Measurements from ENCODE around the gene TBATA. TPM values are rescaled to one million over a fixed set of nuclear protein-coding genes. Genes with fewer than 3 reads are reported as not detected.
A peak's percentile ranks its signal among the peaks of the same experiment; 100 is the strongest.

Gene TBATA
- total and polyA plus RNA-seq, 2 of the 8 experiments (the other 6 are each of a cell fraction or from before 2014, with no cell fraction given), result not detected

DNA sequence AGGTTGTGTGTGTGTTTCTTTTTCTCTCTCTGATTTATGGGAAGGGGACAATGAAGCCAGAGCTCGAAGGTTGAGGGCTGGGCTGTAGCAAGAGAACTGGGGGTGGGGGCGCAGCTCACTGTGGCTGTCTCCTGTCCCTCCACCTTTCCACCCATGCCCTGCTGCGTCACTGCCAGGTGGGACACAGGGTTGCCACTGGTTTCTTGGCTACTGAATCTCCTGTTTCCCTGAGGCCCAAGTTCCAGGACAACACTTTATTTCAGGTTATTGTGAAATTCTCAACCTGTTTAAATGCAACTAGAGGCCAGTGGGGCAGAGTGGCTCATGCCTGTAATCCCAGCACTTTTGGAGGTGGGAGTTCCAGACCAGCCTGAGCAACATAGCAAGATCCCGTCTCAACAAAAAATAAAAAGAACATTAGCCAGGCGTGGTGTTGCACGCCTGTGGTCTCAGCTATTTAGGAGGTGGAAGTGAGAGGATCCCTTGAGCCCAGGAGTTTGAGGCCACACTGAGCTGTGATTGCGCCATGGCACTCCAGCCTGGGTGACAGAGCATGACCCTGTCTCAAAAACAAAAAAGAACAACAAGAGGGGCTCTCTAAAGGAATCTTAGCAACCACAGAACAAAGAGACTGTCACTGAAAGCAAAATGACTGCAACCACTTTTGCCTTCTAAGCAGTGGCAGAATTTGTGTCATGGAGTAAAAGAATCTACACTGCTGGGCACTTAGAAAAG is 22.6 kb downstream of the TBATA start:
- CTCF ChIA-PET (ENCODE audit: partially characterized antibody), result interaction anchor here (1.1 to 2.7 kb wide), 4 partner anchors 9 to 116 kb away, joined by 3 to 11 read pairs (median 4); no protein-coding TSS in a partner anchor
- H3K18ac ChIP-seq (ENCODE audit: extremely low read depth, low read length), result no peak overlapping the region
- TF ChIP-seq TAF7 (optimal IDR thresholded peaks at IDR 0.05; ENCODE audit: borderline replicate concordance, low read depth, low read length) (no peak), SRF (IDR thresholded peaks at IDR 0.05; ENCODE audit: low read depth, low read length) (no peak), HDAC6 (IDR thresholded peaks at IDR 0.05; ENCODE audit: low read depth, low read length) (no peak), EZH2 (IDR thresholded peaks at IDR 0.05; ENCODE audit: low read depth, low read length, severe bottlenecking) (no peak), JUND (IDR thresholded peaks at IDR 0.05; ENCODE audit: low read length) (no peak), SP1 (IDR thresholded peaks at IDR 0.05; ENCODE audit: low read depth, low read length) (no peak), CTBP2 (IDR thresholded peaks at IDR 0.05; ENCODE audit: borderline replicate concordance, insufficient read depth, insufficient read length, low read length) (no peak), EP300 (IDR thresholded peaks at IDR 0.05; ENCODE audit: borderline replicate concordance in 1 of 2, low read depth in 2 of 2, low read length in 2 of 2) (no peak), YY1 (IDR thresholded peaks at IDR 0.05; ENCODE audit: low read depth, low read length) (no peak), RNF2 (IDR thresholded peaks at IDR 0.05; ENCODE audit: borderline replicate concordance, low read depth, low read length, missing control alignments, poor library complexity, severe bottlenecking) (no peak), TCF12 (IDR thresholded peaks at IDR 0.05; ENCODE audit: low read depth, low read length) (no peak), KDM1A (IDR thresholded peaks at IDR 0.05; ENCODE audit: borderline replicate concordance, low read length) (no peak)

More for the DNA sequence above, 22.6 kb downstream of the TBATA start:
- Histone ChIP-seq H3K79me2 (ENCODE audit: control insufficient read depth in 1 of 2, insufficient read depth in 2 of 2, low read length in 2 of 2) (no peaks in the 10 kb centered on the region), H4K5ac (ENCODE audit: insufficient read length, low read depth, low read length) (no peak overlapping the region), H3K9me3 (ENCODE audit: insufficient read depth in 2 of 2, low read depth in 1 of 2, low read length in 1 of 2) (peaks cover 9 to 12% of the 10 kb centered on the region in 2 experiments), H2AFZ (ENCODE audit: low read length) (no peak overlapping the region), H4K8ac (ENCODE audit: extremely low read depth, insufficient read depth, low read length) (no peak overlapping the region), H3K27me3 (replicated peaks in 1 of 4; ENCODE audit: control insufficient read depth in 3 of 4, extremely low read depth in 1 of 4, insufficient read depth in 3 of 4, low read length in 3 of 4) (no peaks in the 10 kb centered on the region), H3K36me3 (ENCODE audit: control insufficient read depth in 2 of 4, insufficient read depth in 4 of 4, low read length in 3 of 4) (no peaks in the 10 kb centered on the region), H3K4ac (replicated peaks; ENCODE audit: insufficient read length, low read depth, low read length) (no peak overlapping the region), H3K27ac (ENCODE audit: low read depth, low read length) (no peak overlapping the region), H3K4me2 (ENCODE audit: insufficient read depth in 1 of 2, low read depth in 2 of 2, low read length in 2 of 2) (no peak overlapping the region), H3K4me1 (replicated peaks in 1 of 4; ENCODE audit: control insufficient read depth in 3 of 4, insufficient read depth in 4 of 4, low read length in 3 of 4) (peaks cover 0 to 18% (median 12%) of the 10 kb centered on the region in 4 experiments; a peak in 6 of 7 replicates), H4K91ac (replicated peaks; ENCODE audit: insufficient read length, low read length) (no peak overlapping the region), H2BK20ac (ENCODE audit: low read length) (0 out of 2 replicates have a peak overlapping the region, but pooled peaks have one; percentile 23), H2BK15ac (ENCODE audit: low read length) (0 out of 2 replicates have a peak overlapping the region, but pooled peaks have one; percentile 81), H3K4me3 (ENCODE audit: extremely low read depth in 1 of 4, insufficient read depth in 2 of 4, low read depth in 3 of 4, low read length in 4 of 4) (no peak overlapping the region), H2BK12ac (ENCODE audit: low read depth, low read length) (no peak overlapping the region), H3K23ac (ENCODE audit: insufficient read length) (no peak overlapping the region), H3K14ac (ENCODE audit: insufficient read length) (no peak overlapping the region), H3K79me1 (ENCODE audit: low read depth, low read length) (no peaks in the 10 kb centered on the region), H2BK5ac (ENCODE audit: low read depth, low read length) (no peak overlapping the region), H2AK5ac (ENCODE audit: low read depth, low read length) (no peak overlapping the region; the same call in 1 of the 2 replicates), H4K20me1 (replicated peaks in 1 of 2; ENCODE audit: control insufficient read depth in 1 of 2, insufficient read depth in 2 of 2, low read length in 2 of 2) (no peaks in the 10 kb centered on the region), H3K56ac (replicated peaks; ENCODE audit: insufficient read length, low read depth, low read length) (no peak overlapping the region), H3K9ac (replicated peaks in 1 of 4; ENCODE audit: extremely low read depth in 1 of 4, low read depth in 3 of 4, low read length in 3 of 4) (no peak overlapping the region), H2BK120ac (replicated peaks; ENCODE audit: low read depth, low read length) (no peak overlapping the region), H3K23me2 (ENCODE audit: low read depth, low read length) (no peaks in the 10 kb centered on the region)
- POLR2A ChIA-PET (ENCODE audit: partially characterized antibody), result no interaction called here
- FAIRE-seq (no peak), DNase-seq (ENCODE audit: low read depth in 1 of 2, low spot score in 2 of 2) (no peak)
- 91% methylated on average over 7 of the region's 7 CpGs; no CpG with 5 or more reads in 1 of the 2 experiments for WGBS, 2 experiments (ENCODE audit: extremely low coverage in 1 of 2, insufficient coverage in 1 of 2, insufficient read length in 1 of 2, insufficient replicate concordance in 2 of 2, low coverage in 1 of 2, low lambda C conversion rate in 2 of 2, missing lambda C conversion rate in 1 of 2)

Data from H1 (cell line).